Astrocyte (in vitro differentiated cells and primary cell): Measurements from ENCODE around the gene C16orf54. TPM values are rescaled to one million over a fixed set of nuclear protein-coding genes. Genes with fewer than 3 reads are reported as not detected.
"Not testable (repeated sequence)": the region's sequence is repeated elsewhere in the genome, so short reads cannot be mapped to it uniquely, and the experiment has no call there.

Experiments used
- DNase-seq: peaks from one replicate; pipeline ENCODE4 v3.0.0-alpha.2; 2010; ENCODE audit warnings: low read depth
- FAIRE-seq: peaks from 2 replicates; lab custom pipeline; 2011; peaks lifted over from hg19 to GRCh38; lab: Jason Lieb, UNC
- H2AFZ ChIP-seq: 2 replicates; pipeline ENCODE4 v1.6.0; 2012; ENCODE audit warnings: low read depth, low read length, inconsistent platforms
- H3K27ac ChIP-seq: 2 replicates; pipeline ENCODE4 v1.5.1; 2011; ENCODE audit warnings: low read depth, low read length, inconsistent platforms
- H3K27me3 ChIP-seq: 2 replicates; pipeline ENCODE4 v1.6.0; 2011; ENCODE audit warnings: low read length, inconsistent platforms; ENCODE audit not compliant: insufficient read depth
- H3K36me3 ChIP-seq: 2 replicates; pipeline ENCODE4 v1.5.1; 2011; ENCODE audit warnings: low read length, inconsistent platforms; ENCODE audit not compliant: insufficient read depth
- H3K4me1 ChIP-seq: 2 replicates; pipeline ENCODE4 v1.5.1; 2011; ENCODE audit warnings: low read length, inconsistent platforms; ENCODE audit not compliant: insufficient read depth
- H3K4me2 ChIP-seq: 2 replicates; pipeline ENCODE4 v1.6.0; 2012; ENCODE audit warnings: low read length, inconsistent platforms
- H3K4me3 ChIP-seq: 2 replicates; pipeline ENCODE4 v1.5.1; 2011; ENCODE audit warnings: low read depth, mild to moderate bottlenecking, low read length, inconsistent platforms; ENCODE audit not compliant: insufficient read depth
- H3K79me2 ChIP-seq: 2 replicates; pipeline ENCODE4 v1.6.0; 2012; ENCODE audit warnings: mild to moderate bottlenecking, low read length, inconsistent platforms; ENCODE audit not compliant: insufficient read depth
- H3K9ac ChIP-seq: 2 replicates; pipeline ENCODE4 v1.6.0; 2012; ENCODE audit warnings: mild to moderate bottlenecking, low read length, inconsistent platforms
- H3K9me3 ChIP-seq: 2 replicates; pipeline ENCODE4 v1.5.1; 2012; ENCODE audit warnings: low read depth, mild to moderate bottlenecking, low read length, inconsistent platforms; ENCODE audit not compliant: insufficient read depth
- H4K20me1 ChIP-seq: 2 replicates; pipeline ENCODE4 v1.6.0; 2012; ENCODE audit warnings: low read length, inconsistent platforms; ENCODE audit not compliant: insufficient read depth
- H3K27ac Mint-ChIP-seq: one replicate; pipeline ENCODE4 v1.8.0; 2021; ENCODE audit warnings: mild to moderate bottlenecking, mixed read lengths; ENCODE audit not compliant: unreplicated experiment
- H3K27me3 Mint-ChIP-seq: one replicate; pipeline ENCODE4 v1.8.0; 2021; ENCODE audit warnings: low read depth, mixed read lengths; ENCODE audit not compliant: unreplicated experiment
- H3K36me3 Mint-ChIP-seq: one replicate; pipeline ENCODE4 v1.8.0; 2021; ENCODE audit warnings: low read depth, mixed read lengths; ENCODE audit not compliant: unreplicated experiment
- H3K4me1 Mint-ChIP-seq: one replicate; pipeline ENCODE4 v1.8.0; 2021; ENCODE audit warnings: low read depth, mixed read lengths; ENCODE audit not compliant: unreplicated experiment
- H3K4me3 Mint-ChIP-seq: one replicate; pipeline ENCODE4 v1.8.0; 2021; ENCODE audit warnings: mild to moderate bottlenecking, moderate library complexity, mixed read lengths; ENCODE audit not compliant: unreplicated experiment
- H3K9me3 Mint-ChIP-seq: one replicate; pipeline ENCODE4 v1.8.0; 2021; ENCODE audit warnings: mild to moderate bottlenecking, mixed read lengths; ENCODE audit not compliant: unreplicated experiment
- CTCF ChIP-seq: IDR thresholded peaks from 2 replicates; pipeline ENCODE4 v1.5.1; 2011; ENCODE audit warnings: low read depth, mild to moderate bottlenecking, inconsistent platforms, low read length, moderate library complexity; ENCODE audit not compliant: insufficient read depth
- EZH2 ChIP-seq: IDR thresholded peaks from 2 replicates; pipeline ENCODE4 v1.6.1; 2012; ENCODE audit warnings: mild to moderate bottlenecking, low read length, inconsistent platforms; ENCODE audit not compliant: insufficient read depth
- total RNA-seq: library from RNA; stranded (reverse); gene quantifications from 2 replicates; pipeline ENCODE4 v1.2.1, GENCODE V29; 2021

The C16orf54 gene
- total RNA-seq, 1 donor from 2014 or later: not detected

- FAIRE-seq (no peak), DNase-seq (no peak)
- Histone ChIP-seq H3K4me1 (no peaks in the 10 kb centered on the region), H2AFZ (no peak overlapping the region), H3K9me3 (no peaks in the 10 kb centered on the region), H3K27ac (no peak overlapping the region), H3K9ac (no peak overlapping the region), H3K4me2 (no peak overlapping the region), H3K36me3 (no peaks in the 10 kb centered on the region), H3K79me2 (no peaks in the 10 kb centered on the region), H3K4me3 (no peak overlapping the region), H3K27me3 (peaks cover 7% of the 10 kb centered on the region), H4K20me1 (no peaks in the 10 kb centered on the region)
- H3K27me3 Mint-ChIP-seq: peaks cover 10% of the 10 kb centered on the region
- H3K36me3 Mint-ChIP-seq: no peaks in the 10 kb centered on the region
- H3K4me3 Mint-ChIP-seq: no peak overlapping the region
- TF ChIP-seq CTCF (no peak), EZH2 (no peak)
- H3K4me1 Mint-ChIP-seq: no peaks in the 10 kb centered on the region
- no peak overlapping the region for H3K27ac Mint-ChIP-seq
- H3K9me3 Mint-ChIP-seq: peaks cover 3% of the 10 kb centered on the region
Measured at GRCh38 chr16:29736764-29737163, 9.0 kb downstream of the C16orf54 start.

DNA sequence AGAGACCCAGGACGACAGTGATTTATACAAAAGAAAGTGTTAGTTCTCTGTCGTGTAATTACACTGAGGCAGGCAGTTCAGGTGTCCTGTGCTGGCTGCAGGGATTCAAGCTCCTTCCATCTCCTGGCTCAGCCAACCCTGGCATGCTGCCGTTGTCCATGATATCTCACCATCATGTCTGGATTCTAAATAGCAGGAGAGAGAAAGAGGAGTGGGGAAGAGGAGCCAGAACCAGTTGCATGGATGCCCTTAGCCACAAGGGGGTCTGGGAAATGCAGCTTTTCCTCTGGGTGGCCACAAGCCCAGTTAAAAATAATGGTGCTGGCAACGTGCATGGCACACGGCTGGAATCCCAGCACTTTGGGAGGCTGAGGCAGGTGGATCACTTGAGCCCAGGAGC is 9.7 kb downstream of the C16orf54 start:
- TF ChIP-seq EZH2: no peak
- TF ChIP-seq CTCF: peak; percentile 6
- no peaks in the 10 kb centered on the region for H3K36me3 Mint-ChIP-seq
- H3K4me1 Mint-ChIP-seq: no peaks in the 10 kb centered on the region
- no peak overlapping the region for H3K4me2 ChIP-seq
- no peaks in the 10 kb centered on the region for H3K36me3 ChIP-seq
- no peak overlapping the region for H3K27ac ChIP-seq
- H4K20me1 ChIP-seq: no peaks in the 10 kb centered on the region
- no peaks in the 10 kb centered on the region for H3K9me3 ChIP-seq
- peaks cover 7% of the 10 kb centered on the region for H3K27me3 ChIP-seq
- FAIRE-seq (no peak), DNase-seq (no peak)
- peaks cover 3% of the 10 kb centered on the region for H3K9me3 Mint-ChIP-seq
- no peak overlapping the region for H3K27ac Mint-ChIP-seq
- no peak overlapping the region for H2AFZ ChIP-seq
- no peak overlapping the region for H3K9ac ChIP-seq
- H3K4me1 ChIP-seq: no peaks in the 10 kb centered on the region
- no peak overlapping the region for H3K4me3 Mint-ChIP-seq
- peaks cover 6% of the 10 kb centered on the region for H3K27me3 Mint-ChIP-seq
- H3K4me3 ChIP-seq: no peak overlapping the region
- no peaks in the 10 kb centered on the region for H3K79me2 ChIP-seq

DNA sequence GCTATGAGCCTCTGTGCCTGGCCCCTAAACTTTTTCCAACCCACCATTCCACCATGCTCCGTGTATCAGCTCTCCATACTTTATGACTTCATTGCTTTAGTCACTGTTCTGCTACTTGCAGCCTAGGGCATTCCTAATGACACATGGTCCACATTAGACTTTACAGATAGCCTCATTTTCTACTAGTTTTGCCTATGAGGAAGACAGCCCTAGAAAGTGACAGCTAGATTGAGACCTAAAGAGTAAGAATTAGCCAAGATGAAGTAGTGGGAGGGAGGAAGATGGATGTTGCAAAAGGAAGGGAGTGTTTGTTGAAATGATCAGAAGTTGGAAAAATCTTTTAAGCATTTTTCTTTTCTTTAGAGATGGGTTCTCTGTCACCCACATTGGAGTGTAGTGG is 11.0 kb downstream of the C16orf54 start:
- Histone ChIP-seq H3K27ac (no peak overlapping the region), H3K9ac (no peak overlapping the region), H3K27me3 (peaks cover 7% of the 10 kb centered on the region), H4K20me1 (no peaks in the 10 kb centered on the region), H3K9me3 (no peaks in the 10 kb centered on the region), H3K4me2 (no peak overlapping the region), H3K4me1 (no peaks in the 10 kb centered on the region), H3K4me3 (no peak overlapping the region), H3K36me3 (no peaks in the 10 kb centered on the region), H3K79me2 (no peaks in the 10 kb centered on the region), H2AFZ (no peak overlapping the region)
- Mint-ChIP-seq H3K9me3 (peaks cover 3% of the 10 kb centered on the region), H3K27me3 (peaks cover under 1% of the 10 kb centered on the region), H3K36me3 (no peaks in the 10 kb centered on the region), H3K4me3 (no peak overlapping the region), H3K27ac (no peak overlapping the region), H3K4me1 (no peaks in the 10 kb centered on the region)
- FAIRE-seq (no peak), DNase-seq (no peak)
- TF ChIP-seq CTCF (no peak), EZH2 (no peak)

DNA sequence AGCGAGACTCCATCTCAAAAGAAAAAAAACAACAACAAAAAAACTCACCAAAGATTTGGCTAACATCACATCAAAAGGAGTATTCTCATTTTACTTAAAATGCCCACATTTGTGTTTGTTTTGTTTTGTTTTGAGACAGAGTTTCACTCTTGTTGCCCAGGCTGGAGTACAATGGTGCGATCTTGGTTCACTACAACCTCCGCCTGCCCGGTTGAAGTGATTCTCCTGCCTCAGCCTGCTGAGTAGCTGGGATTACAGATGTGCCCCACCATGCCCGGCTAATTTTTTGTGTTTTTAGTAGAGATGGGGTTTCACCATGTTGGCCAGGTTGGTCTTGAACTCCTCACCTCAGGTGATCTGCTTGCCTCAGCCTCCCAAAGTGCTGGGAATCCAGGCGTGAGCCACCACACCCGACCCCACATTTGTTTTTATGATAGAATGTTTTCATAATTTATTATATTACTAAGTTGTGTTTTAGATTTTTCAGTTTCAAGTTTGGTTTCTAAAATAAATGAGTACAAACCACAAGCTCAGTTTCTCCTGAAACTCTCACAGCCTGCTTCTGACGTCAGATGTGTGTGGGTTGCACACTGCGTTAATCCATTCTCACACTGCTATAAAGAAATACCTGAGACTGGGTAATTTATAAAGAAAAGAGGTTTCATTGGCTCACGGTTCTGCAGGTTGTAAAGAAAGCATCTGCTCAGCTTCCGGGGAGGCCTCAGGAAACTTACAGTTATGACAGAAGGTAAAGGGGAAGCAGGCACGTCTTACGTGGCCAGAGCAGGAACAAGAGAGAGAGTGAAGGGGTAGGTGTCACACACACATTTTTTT is 13.8 kb downstream of the C16orf54 start:
- H3K4me1 ChIP-seq, H3K36me3 ChIP-seq, H3K4me1 Mint-ChIP-seq, H3K79me2 ChIP-seq, H3K4me2 ChIP-seq, H4K20me1 ChIP-seq, H3K9ac ChIP-seq, H3K36me3 Mint-ChIP-seq, H3K4me3 Mint-ChIP-seq, H3K4me3 ChIP-seq, H3K27me3 ChIP-seq, H3K27me3 Mint-ChIP-seq, H3K27ac Mint-ChIP-seq, DNase-seq, H3K27ac ChIP-seq, H3K9me3 Mint-ChIP-seq, H2AFZ ChIP-seq, H3K9me3 ChIP-seq, FAIRE-seq: not testable (repeated sequence)
